H1 (cell line): ENCODE data around the gene KLHL36. TPM values are rescaled to one million over a fixed set of nuclear protein-coding genes. Genes with fewer than 3 reads are reported as not detected.

Source experiments
- CTCF ChIA-PET: fragments of 300-600 bp; sonication (Branson Sonifier 250); formaldehyde crosslinking; loops from one replicate; lab custom pipeline; 2021; ENCODE audit not compliant: partially characterized antibody; lab: Charles Lee
- POLR2A ChIA-PET: fragments of 300-600 bp; sonication (Branson Sonifier 250); formaldehyde crosslinking; loops from one replicate; lab custom pipeline; 2021; ENCODE audit warnings: inconsistent platforms; ENCODE audit not compliant: partially characterized antibody; lab: Charles Lee
- DNase-seq, 2 experiments: peaks; one replicate each; pipeline versions ENCODE4 v3.0.0 to v3.0.0-alpha.2; 2010 to 2022; ENCODE audit warnings: low spot score in 2 of 2, low read depth in 1 of 2, mixed read lengths in 1 of 2
- FAIRE-seq: peaks from 2 replicates; lab custom pipeline; 2011; peaks lifted over from hg19 to GRCh38; lab: Jason Lieb, UNC
- H2AFZ ChIP-seq: 2 replicates; pipeline ENCODE4 v1.8.1; 2012; ENCODE audit warnings: low read length, inconsistent platforms
- H2AK5ac ChIP-seq: 2 replicates; pipeline ENCODE4 v1.6.1; 2013; ENCODE audit warnings: low read depth, low read length
- H2BK120ac ChIP-seq: replicated peaks from 2 replicates; pipeline ENCODE3; 2013; ENCODE audit warnings: low read depth, low read length, inconsistent platforms
- H2BK12ac ChIP-seq: 2 replicates; pipeline ENCODE4 v1.6.1; 2013; ENCODE audit warnings: low read depth, low read length
- H2BK15ac ChIP-seq: 2 replicates; pipeline ENCODE4 v1.6.1; 2013; ENCODE audit warnings: low read length
- H2BK20ac ChIP-seq: 2 replicates; pipeline ENCODE4 v1.6.1; 2013; ENCODE audit warnings: low read length
- H2BK5ac ChIP-seq: 2 replicates; pipeline ENCODE4 v1.6.1; 2013; ENCODE audit warnings: low read depth, low read length
- H3K14ac ChIP-seq: 2 replicates; pipeline ENCODE4 v1.6.1; 2013; ENCODE audit warnings: inconsistent platforms; ENCODE audit not compliant: insufficient read length
- H3K18ac ChIP-seq: 2 replicates; pipeline ENCODE4 v1.6.1; 2013; ENCODE audit warnings: low read length; ENCODE audit errors: extremely low read depth
- H3K23ac ChIP-seq: 2 replicates; pipeline ENCODE4 v1.6.1; 2013; ENCODE audit warnings: inconsistent platforms; ENCODE audit not compliant: insufficient read length
- H3K23me2 ChIP-seq: 2 replicates; pipeline ENCODE4 v1.6.1; 2013; ENCODE audit warnings: low read depth, low read length
- H3K27ac ChIP-seq: 2 replicates; pipeline ENCODE4 v1.6.1; 2011; ENCODE audit warnings: low read depth, low read length, inconsistent platforms
- H3K27me3 ChIP-seq, 4 experiments: replicated peaks in 1 of 4; 1 replicate in 1 of 4; 2 replicates in 3 of 4; pipeline versions ENCODE4 v1.6.1 to v1.8.1; 2011 to 2013; ENCODE audit warnings: low read length in 3 of 4, mild to moderate bottlenecking in 3 of 4, inconsistent platforms in 2 of 4, mixed read lengths in 2 of 4, moderate library complexity in 1 of 4; ENCODE audit not compliant: control insufficient read depth in 3 of 4, insufficient read depth in 3 of 4; ENCODE audit errors: extremely low read depth in 1 of 4
- H3K36me3 ChIP-seq, 4 experiments: 2 replicates each; pipeline versions ENCODE4 v1.6.1 to v1.8.1; 2011 to 2013; ENCODE audit warnings: mild to moderate bottlenecking in 4 of 4, low read length in 3 of 4, moderate library complexity in 2 of 4, control low read depth in 1 of 4, inconsistent platforms in 1 of 4; ENCODE audit not compliant: insufficient read depth in 4 of 4, control insufficient read depth in 2 of 4
- H3K4ac ChIP-seq: replicated peaks from 2 replicates; pipeline ENCODE3; 2013; ENCODE audit warnings: low read length, low read depth, mixed read lengths, inconsistent platforms; ENCODE audit not compliant: insufficient read length
- H3K4me1 ChIP-seq, 4 experiments: replicated peaks in 1 of 4; 1 replicate in 1 of 4; 2 replicates in 3 of 4; pipeline versions ENCODE4 v1.6.1 to v1.8.1; 2011 to 2013; ENCODE audit warnings: low read length in 3 of 4, inconsistent platforms in 2 of 4, mixed read lengths in 1 of 4; ENCODE audit not compliant: insufficient read depth in 4 of 4, control insufficient read depth in 3 of 4
- H3K4me2 ChIP-seq, 2 experiments: 2 replicates each; pipeline versions ENCODE4 v1.6.1 to v1.8.1; 2011 to 2013; ENCODE audit warnings: low read depth in 2 of 2, low read length in 2 of 2, control low read depth in 1 of 2, inconsistent platforms in 1 of 2, mild to moderate bottlenecking in 1 of 2; ENCODE audit not compliant: insufficient read depth in 1 of 2
- H3K4me3 ChIP-seq, 4 experiments: fragments of 200-600, 300-600 bp in 1 of 4; sonication (generic), shearing (Covaris generic), sonication (Bioruptor Twin) in 1 of 4; 2 replicates each; pipeline versions ENCODE4 v1.5.1 to v1.8.1; 2011 to 2016; ENCODE audit warnings: low read length in 4 of 4, low read depth in 3 of 4, control low read depth in 2 of 4, inconsistent platforms in 2 of 4, mild to moderate bottlenecking in 2 of 4, mixed read lengths in 1 of 4, moderate library complexity in 1 of 4; ENCODE audit not compliant: insufficient read depth in 2 of 4; ENCODE audit errors: extremely low read depth in 1 of 4
- H3K56ac ChIP-seq: replicated peaks from 2 replicates; pipeline ENCODE3; 2013; ENCODE audit warnings: low read depth, mild to moderate bottlenecking, mixed read lengths, low read length, inconsistent platforms; ENCODE audit not compliant: insufficient read length
- H3K79me1 ChIP-seq: 2 replicates; pipeline ENCODE4 v1.6.1; 2013; ENCODE audit warnings: low read depth, low read length, control low read depth
- H3K79me2 ChIP-seq, 2 experiments: 2 replicates each; pipeline versions ENCODE4 v1.6.1 to v1.8.1; 2012 to 2013; ENCODE audit warnings: low read length in 2 of 2, mild to moderate bottlenecking in 2 of 2, inconsistent platforms in 1 of 2; ENCODE audit not compliant: insufficient read depth in 2 of 2, control insufficient read depth in 1 of 2
- H3K9ac ChIP-seq, 4 experiments: replicated peaks in 1 of 4; 1 replicate in 1 of 4; 2 replicates in 3 of 4; pipeline versions ENCODE4 v1.6.1 to v1.8.1; 2011 to 2013; ENCODE audit warnings: low read depth in 3 of 4, low read length in 3 of 4, control low read depth in 2 of 4, mild to moderate bottlenecking in 2 of 4, moderate library complexity in 2 of 4, inconsistent platforms in 1 of 4; ENCODE audit errors: extremely low read depth in 1 of 4
- H3K9me3 ChIP-seq, 2 experiments: 2 replicates each; pipeline versions ENCODE4 v1.6.1 to v1.8.1; 2012 to 2013; ENCODE audit warnings: mild to moderate bottlenecking in 2 of 2, moderate library complexity in 2 of 2, control low read depth in 1 of 2, inconsistent platforms in 1 of 2, low read depth in 1 of 2, low read length in 1 of 2, mixed read lengths in 1 of 2; ENCODE audit not compliant: insufficient read depth in 2 of 2
- H4K20me1 ChIP-seq, 2 experiments: replicated peaks in 1 of 2; 2 replicates each; pipeline versions ENCODE3 to v1.8.1; 2011 to 2013; ENCODE audit warnings: inconsistent platforms in 2 of 2, low read length in 2 of 2, mild to moderate bottlenecking in 1 of 2; ENCODE audit not compliant: insufficient read depth in 2 of 2, control insufficient read depth in 1 of 2
- H4K5ac ChIP-seq: 2 replicates; pipeline ENCODE4 v1.6.1; 2013; ENCODE audit warnings: low read length, low read depth, mixed read lengths, inconsistent platforms; ENCODE audit not compliant: insufficient read length
- H4K8ac ChIP-seq: 2 replicates; pipeline ENCODE4 v1.8.0; 2013; ENCODE audit warnings: mild to moderate bottlenecking, moderate library complexity, low read length, inconsistent platforms; ENCODE audit not compliant: insufficient read depth; ENCODE audit errors: extremely low read depth
- H4K91ac ChIP-seq: replicated peaks from 2 replicates; pipeline ENCODE3; 2013; ENCODE audit warnings: low read length, mixed read lengths, inconsistent platforms; ENCODE audit not compliant: insufficient read length
- EGR1 ChIP-seq: IDR thresholded peaks from 2 replicates; pipeline ENCODE4 v1.6.1; 2011; ENCODE audit warnings: low read depth, low read length, borderline replicate concordance
- SP1 ChIP-seq: IDR thresholded peaks from 2 replicates; pipeline ENCODE4 v1.6.1; 2011; ENCODE audit warnings: low read depth, low read length
- WGBS, 2 experiments: shearing (Covaris generic) in 1 of 2; methylation state at CpG; one replicate each; pipeline versions ENCODE4 v1.1.6 to v1.1.7; 2013 to 2015; ENCODE audit warnings: low lambda C conversion rate in 2 of 2, mixed read lengths in 2 of 2, inconsistent platforms in 1 of 2, low coverage in 1 of 2, missing lambda C conversion rate in 1 of 2; ENCODE audit not compliant: insufficient replicate concordance in 2 of 2, insufficient coverage in 1 of 2, insufficient read length in 1 of 2; ENCODE audit errors: extremely low coverage in 1 of 2, missing lambda C conversion rate in 1 of 2; 5-methylcytosine and 5-hydroxymethylcytosine counted together
- polyA plus RNA-seq, 7 experiments: library from polyadenylated mRNA; depleted of rRNA in 3 of 7; stranded (reverse) in 5 of 7; unstranded in 2 of 7; fragments of >200 nt in 5 of 7; fragments of 200-250 nt in 2 of 7; gene quantifications; 1 replicate in 5 of 7; 2 replicates in 1 of 7; 4 replicates in 1 of 7; pipeline versions ENCODE4 v1.2.1 to v1.2.3, GENCODE V29; 2011 to 2013; ENCODE audit warnings: missing spikeins in 2 of 7, mixed read lengths in 2 of 7
- total RNA-seq: library from RNA; stranded (reverse); fragmentation: NEBNext Ultra II Directional; extraction: Animal tissue kit (Norgen Biotek cat#: 25700); gene quantifications from 2 replicates; pipeline ENCODE4 v1.2.1, GENCODE V29; 2021

KLHL36 gene
- total and polyA plus RNA-seq, 2 of the 8 experiments (the other 6 are each of a cell fraction or from before 2014, with no cell fraction given) = 22.9 to 33.6 TPM

GRCh38 chr16:84633622-84634021 is 14.7 kb upstream of the KLHL36 start:
- Histone ChIP-seq H3K4me1 (peaks cover 0 to 6% (median 3%) of the 10 kb centered on the region in 4 experiments; a peak in 3 of 7 replicates), H3K23me2 (no peaks in the 10 kb centered on the region), H2BK15ac (0 out of 2 replicates have a peak overlapping the region, but pooled peaks have one; percentile 29), H3K56ac (no peak overlapping the region), H2BK12ac (0 out of 2 replicates have a peak overlapping the region, but pooled peaks have one; percentile 17), H3K27ac (no peak overlapping the region), H2AFZ (no peak overlapping the region), H4K5ac (no peak overlapping the region)
- WGBS, 2 experiments = 88% methylated on average over 9 of the region's 9 CpGs; no CpG with 5 or more reads in 1 of the 2 experiments
- FAIRE-seq (no peak), DNase-seq (no peak)
- 0 out of 2 replicates have a peak, but pooled peaks have one; percentile 18 for TF ChIP-seq SP1
- no peak for TF ChIP-seq EGR1
- TF ChIP-seq, all 59 proteins: peak for 1
- Histone ChIP-seq H4K91ac (no peak overlapping the region), H3K4me3 (no peak overlapping the region), H3K18ac (no peak overlapping the region), H3K9me3 (no peaks in the 10 kb centered on the region), H3K79me2 (no peaks in the 10 kb centered on the region), H3K36me3 (no peaks in the 10 kb centered on the region), H4K8ac (no peak overlapping the region), H4K20me1 (no peaks in the 10 kb centered on the region), H3K4ac (no peak overlapping the region), H3K9ac (no peak overlapping the region), H2BK5ac (no peak overlapping the region), H3K79me1 (no peaks in the 10 kb centered on the region), H2AK5ac (no peak overlapping the region), H3K4me2 (no peak overlapping the region), H3K23ac (no peak overlapping the region), H2BK120ac (no peak overlapping the region), H3K27me3 (no peaks in the 10 kb centered on the region), H2BK20ac (no peak overlapping the region), H3K14ac (no peak overlapping the region)
- POLR2A ChIA-PET = no interaction called here
- CTCF ChIA-PET = interaction anchor here (0.6 to 1.2 kb wide), 3 partner anchors 86 to 128 kb away, joined by 3 read pairs; no protein-coding TSS in a partner anchor
